H1 (cell line): ENCODE data around the gene APP. TPM values are rescaled to one million over a fixed set of nuclear protein-coding genes. Genes with fewer than 3 reads are reported as not detected.

Experiments
- SRF ChIP-seq: IDR thresholded peaks from 2 replicates; pipeline ENCODE4 v1.6.1; 2011; ENCODE audit warnings: mild to moderate bottlenecking, low read depth, low read length, moderate library complexity
- TAF7 ChIP-seq: optimal IDR thresholded peaks from 2 replicates; pipeline ENCODE3; 2011; ENCODE audit warnings: low read depth, mild to moderate bottlenecking, inconsistent platforms, low read length, moderate library complexity, borderline replicate concordance
- polyA plus RNA-seq, 7 experiments: library from polyadenylated mRNA; depleted of rRNA in 3 of 7; stranded (reverse) in 5 of 7; unstranded in 2 of 7; fragments of >200 nt in 5 of 7; fragments of 200-250 nt in 2 of 7; gene quantifications; 1 replicate in 5 of 7; 2 replicates in 1 of 7; 4 replicates in 1 of 7; pipeline versions ENCODE4 v1.2.1 to v1.2.3, GENCODE V29; 2011 to 2013; ENCODE audit warnings: missing spikeins in 2 of 7, mixed read lengths in 2 of 7
- total RNA-seq: library from RNA; stranded (reverse); fragmentation: NEBNext Ultra II Directional; extraction: Animal tissue kit (Norgen Biotek cat#: 25700); gene quantifications from 2 replicates; pipeline ENCODE4 v1.2.1, GENCODE V29; 2021

The APP gene
- total and polyA plus RNA-seq, 2 of the 8 experiments (the other 6 are each of a cell fraction or from before 2014, with no cell fraction given) = 375 to 551 TPM

GRCh38 chr21:26007951-26008498 is 162.5 kb downstream of the APP start (continued):
- TF ChIP-seq SRF = no peak
- no peak for TF ChIP-seq TAF7
